Parathyroid adenoma (tissue), 2 donors: ENCODE data around the gene ZNF277.

Experiments
- H2AFZ ChIP-seq: fragments of 300-600 bp; sonication (generic); one replicate; pipeline ENCODE4 v1.7.0; 2017; ENCODE audit warnings: antibody characterized with exemption, mild to moderate bottlenecking
- H3K27ac ChIP-seq: fragments of 300-600 bp; sonication (generic); one replicate; pipeline ENCODE4 v1.7.0; 2017
- H3K27me3 ChIP-seq: fragments of 300-600 bp; sonication (generic); one replicate; pipeline ENCODE4 v1.7.0; 2017; ENCODE audit warnings: low read length; ENCODE audit not compliant: control insufficient read depth, insufficient read depth
- H3K36me3 ChIP-seq: fragments of 300-600 bp; sonication (generic); one replicate; pipeline ENCODE4 v1.7.0; 2017; ENCODE audit warnings: low read length; ENCODE audit not compliant: control insufficient read depth, insufficient read depth
- H3K4me1 ChIP-seq: fragments of 300-600 bp; sonication (generic); one replicate; pipeline ENCODE4 v1.7.0; 2017; ENCODE audit warnings: control low read depth
- H3K4me2 ChIP-seq: fragments of 300-600 bp; sonication (generic); one replicate; pipeline ENCODE4 v1.7.0; 2017; ENCODE audit warnings: low read length
- H3K4me3 ChIP-seq: fragments of 300-600 bp; sonication (generic); one replicate; pipeline ENCODE4 v1.7.0; 2017; ENCODE audit warnings: low read depth, low read length
- H3K79me2 ChIP-seq: fragments of 300-600 bp; sonication (generic); one replicate; pipeline ENCODE4 v1.7.0; 2017; ENCODE audit warnings: control low read depth
- H3K9ac ChIP-seq: fragments of 300-600 bp; sonication (generic); one replicate; pipeline ENCODE4 v1.7.0; 2017; ENCODE audit warnings: mild to moderate bottlenecking
- H3K9me3 ChIP-seq: fragments of 300-600 bp; sonication (generic); one replicate; pipeline ENCODE4 v1.7.0; 2017; ENCODE audit warnings: low read length; ENCODE audit not compliant: control insufficient read depth
- CTCF ChIP-seq: fragments of 300-600 bp; sonication (generic); IDR thresholded peaks from one replicate; pipeline ENCODE4 v1.7.0; 2017; ENCODE audit warnings: antibody characterized with exemption, mild to moderate bottlenecking
- donor health status: primary hyperparathyroidism.

The ZNF277 gene

GRCh38 chr7:112346381-112347060 is 140.0 kb downstream of the ZNF277 start:
- H3K9ac ChIP-seq, result no peak overlapping the region
- no peak overlapping the region for H3K27ac ChIP-seq
- TF ChIP-seq CTCF, result no peak
- no peak overlapping the region for H3K4me2 ChIP-seq
- no peak overlapping the region for H3K4me3 ChIP-seq
- no peaks in the 10 kb centered on the region for H3K4me1 ChIP-seq
- no peaks in the 10 kb centered on the region for H3K79me2 ChIP-seq
- no peaks in the 10 kb centered on the region for H3K27me3 ChIP-seq
- H3K9me3 ChIP-seq, result peaks cover 3% of the 10 kb centered on the region
- H3K36me3 ChIP-seq, result no peaks in the 10 kb centered on the region
- H2AFZ ChIP-seq, result no peak overlapping the region

- Histone ChIP-seq H3K4me2 (no peak overlapping the region), H3K36me3 (no peaks in the 10 kb centered on the region), H3K27ac (no peak overlapping the region), H3K4me3 (no peak overlapping the region), H3K9me3 (peaks cover 3% of the 10 kb centered on the region), H3K79me2 (no peaks in the 10 kb centered on the region), H2AFZ (no peak overlapping the region), H3K27me3 (no peaks in the 10 kb centered on the region), H3K9ac (no peak overlapping the region), H3K4me1 (no peaks in the 10 kb centered on the region)
- TF ChIP-seq CTCF, result no peak
These were observed 140.6 kb downstream of the ZNF277 start for GRCh38 chr7:112347088-112347487.

DNA sequence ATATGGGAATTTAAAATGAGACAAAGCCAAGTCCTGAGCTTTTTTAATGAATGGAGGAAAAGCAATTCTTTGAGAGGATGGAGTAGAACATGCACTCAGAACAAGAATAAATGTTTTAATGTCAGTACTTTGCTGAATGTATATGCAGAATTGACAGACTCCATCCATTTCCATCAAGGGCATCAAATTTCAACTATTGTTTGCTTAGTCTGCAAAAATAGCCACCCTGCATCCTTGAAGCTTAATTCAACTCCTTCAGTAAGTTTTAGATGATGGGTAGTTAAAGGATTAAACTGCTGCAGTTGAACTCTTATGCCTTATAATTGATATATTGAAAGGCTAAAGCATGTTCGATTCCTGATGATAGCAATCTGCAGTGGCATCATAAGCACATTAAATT is 144.1 kb downstream of the ZNF277 start:
- H3K27me3 ChIP-seq, result no peaks in the 10 kb centered on the region
- no peak overlapping the region for H3K9ac ChIP-seq
- no peak for TF ChIP-seq CTCF

GRCh38 chr7:112356596-112356995 is 150.1 kb downstream of the ZNF277 start:
- no peak overlapping the region for H2AFZ ChIP-seq
- no peaks in the 10 kb centered on the region for H3K9me3 ChIP-seq
- no peak overlapping the region for H3K4me2 ChIP-seq
- no peak overlapping the region for H3K9ac ChIP-seq
- H3K36me3 ChIP-seq, result no peaks in the 10 kb centered on the region
- no peaks in the 10 kb centered on the region for H3K4me1 ChIP-seq
- H3K27ac ChIP-seq, result no peak overlapping the region
- no peaks in the 10 kb centered on the region for H3K27me3 ChIP-seq
- H3K4me3 ChIP-seq, result no peak overlapping the region
- no peak for TF ChIP-seq CTCF
- H3K79me2 ChIP-seq, result no peaks in the 10 kb centered on the region

More for the DNA sequence above, 144.1 kb downstream of the ZNF277 start:
- Histone ChIP-seq H3K4me3 (no peak overlapping the region), H3K79me2 (no peaks in the 10 kb centered on the region), H2AFZ (no peak overlapping the region), H3K4me2 (no peak overlapping the region), H3K4me1 (no peaks in the 10 kb centered on the region), H3K9me3 (peaks cover 3% of the 10 kb centered on the region), H3K27ac (no peak overlapping the region), H3K36me3 (no peaks in the 10 kb centered on the region)

- no peak for TF ChIP-seq CTCF
- Histone ChIP-seq H3K4me2 (no peak overlapping the region), H3K36me3 (no peaks in the 10 kb centered on the region), H3K9me3 (no peaks in the 10 kb centered on the region), H3K79me2 (no peaks in the 10 kb centered on the region), H3K4me3 (no peak overlapping the region), H3K4me1 (no peaks in the 10 kb centered on the region), H3K27me3 (no peaks in the 10 kb centered on the region), H2AFZ (no peak overlapping the region), H3K27ac (no peak overlapping the region), H3K9ac (no peak overlapping the region)
These were observed 150.6 kb downstream of the ZNF277 start for GRCh38 chr7:112357136-112357535.
